ENCODE data around the gene SCAPER. TPM values are rescaled to one million over a fixed set of nuclear protein-coding genes. Genes with fewer than 3 reads are reported as not detected.

Gene SCAPER
- total RNA-seq, 1 experiment from 2014 or later = 14.7 TPM

DNA sequence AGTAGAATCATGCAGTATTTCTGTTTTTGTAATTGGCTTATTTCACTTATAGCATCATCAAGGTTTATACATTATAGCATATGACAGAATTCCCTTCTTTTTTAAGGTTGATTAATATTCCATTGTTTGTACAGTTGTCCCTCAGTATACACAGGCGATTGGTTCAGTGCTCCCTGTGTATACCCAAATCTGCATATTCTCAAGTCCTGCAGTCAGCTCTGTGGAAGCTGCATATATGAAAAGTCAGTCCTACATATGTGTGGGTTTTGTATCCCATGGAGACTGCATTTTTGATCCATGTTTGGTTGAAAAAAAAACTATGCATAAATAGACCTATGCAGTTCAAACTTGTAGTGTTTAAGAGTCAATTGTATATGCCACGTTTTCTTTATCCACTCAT lies 440.9 kb downstream of the SCAPER start:
- H3K79me2 ChIP-seq (ENCODE audit: insufficient read depth, low read length) = no peaks in the 10 kb centered on the region
- H2AFZ ChIP-seq (ENCODE audit: low read depth, low read length, poor library complexity, severe bottlenecking) = no peak overlapping the region
- 0 out of 4 replicates have a peak, but pooled peaks cover 0 to 5% of the 10 kb centered on the region in 2 experiments for H3K9me3 ChIP-seq (ENCODE audit: control insufficient read depth in 1 of 2, insufficient read depth in 1 of 2, low read depth in 1 of 2, low read length in 2 of 2)
- H3K4me1 ChIP-seq (ENCODE audit: control insufficient read depth in 1 of 2, insufficient read depth in 2 of 2, low read length in 2 of 2) = no peaks in the 10 kb centered on the region
- no peak overlapping the region for H3K9ac ChIP-seq (ENCODE audit: low read length)
- POLR2A ChIA-PET = no interaction called here
- H3K27ac ChIP-seq (ENCODE audit: low read depth, low read length) = no peak overlapping the region
- no peaks in the 10 kb centered on the region for H4K20me1 ChIP-seq (ENCODE audit: insufficient read depth)
- no peaks in the 10 kb centered on the region for H3K9me2 ChIP-seq (ENCODE audit: insufficient read depth)
- no peak overlapping the region for H3K4me2 ChIP-seq (ENCODE audit: low read length)
- RAD21 ChIA-PET (ENCODE audit: low non-redundant PET in 1 of 2, low total read pairs in 2 of 2, uncharacterized antibody in 2 of 2, unreplicated experiment in 2 of 2) = no interaction called here
- DNase-seq (ENCODE audit: low read depth, low spot score) = no peak
- no TSS peak for BruUV-seq (replicated peaks)
- CTCF ChIA-PET = no interaction called here
- no peak for TF ChIP-seq CBX3 (IDR thresholded peaks at IDR 0.05; ENCODE audit: low read depth)
- no peak for TF ChIP-seq EZH2phosphoT487 (IDR thresholded peaks at IDR 0.05; ENCODE audit: borderline replicate concordance)
- no peak for TF ChIP-seq FOSL1 (IDR thresholded peaks at IDR 0.05; ENCODE audit: low read depth)
- no peak for TF ChIP-seq TCF7L2 (IDR thresholded peaks at IDR 0.05; ENCODE audit: borderline replicate concordance, extremely low read depth, insufficient read depth, insufficient read length)
- no peak for TF ChIP-seq POLR2A (IDR thresholded peaks at IDR 0.05; ENCODE audit: borderline replicate concordance, extremely low read depth, insufficient read depth, insufficient read length)
- TF ChIP-seq, protein P1, sequence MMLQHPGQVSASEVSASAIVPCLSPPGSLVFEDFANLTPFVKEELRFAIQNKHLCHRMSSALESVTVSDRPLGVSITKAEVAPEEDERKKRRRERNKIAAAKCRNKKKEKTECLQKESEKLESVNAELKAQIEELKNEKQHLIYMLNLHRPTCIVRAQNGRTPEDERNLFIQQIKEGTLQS (IDR thresholded peaks at IDR 0.05) = no peak
- no peak for TF ChIP-seq SRF (IDR thresholded peaks at IDR 0.05; ENCODE audit: low read depth)
- no peak for TF ChIP-seq ZNF274 (IDR thresholded peaks at IDR 0.05; ENCODE audit: low read depth, low read length)
- TF ChIP-seq YY1 (IDR thresholded peaks at IDR 0.05; ENCODE audit: extremely low read depth, insufficient replicate concordance, low read depth, low read length) = no peak
- TF ChIP-seq, protein P2, sequence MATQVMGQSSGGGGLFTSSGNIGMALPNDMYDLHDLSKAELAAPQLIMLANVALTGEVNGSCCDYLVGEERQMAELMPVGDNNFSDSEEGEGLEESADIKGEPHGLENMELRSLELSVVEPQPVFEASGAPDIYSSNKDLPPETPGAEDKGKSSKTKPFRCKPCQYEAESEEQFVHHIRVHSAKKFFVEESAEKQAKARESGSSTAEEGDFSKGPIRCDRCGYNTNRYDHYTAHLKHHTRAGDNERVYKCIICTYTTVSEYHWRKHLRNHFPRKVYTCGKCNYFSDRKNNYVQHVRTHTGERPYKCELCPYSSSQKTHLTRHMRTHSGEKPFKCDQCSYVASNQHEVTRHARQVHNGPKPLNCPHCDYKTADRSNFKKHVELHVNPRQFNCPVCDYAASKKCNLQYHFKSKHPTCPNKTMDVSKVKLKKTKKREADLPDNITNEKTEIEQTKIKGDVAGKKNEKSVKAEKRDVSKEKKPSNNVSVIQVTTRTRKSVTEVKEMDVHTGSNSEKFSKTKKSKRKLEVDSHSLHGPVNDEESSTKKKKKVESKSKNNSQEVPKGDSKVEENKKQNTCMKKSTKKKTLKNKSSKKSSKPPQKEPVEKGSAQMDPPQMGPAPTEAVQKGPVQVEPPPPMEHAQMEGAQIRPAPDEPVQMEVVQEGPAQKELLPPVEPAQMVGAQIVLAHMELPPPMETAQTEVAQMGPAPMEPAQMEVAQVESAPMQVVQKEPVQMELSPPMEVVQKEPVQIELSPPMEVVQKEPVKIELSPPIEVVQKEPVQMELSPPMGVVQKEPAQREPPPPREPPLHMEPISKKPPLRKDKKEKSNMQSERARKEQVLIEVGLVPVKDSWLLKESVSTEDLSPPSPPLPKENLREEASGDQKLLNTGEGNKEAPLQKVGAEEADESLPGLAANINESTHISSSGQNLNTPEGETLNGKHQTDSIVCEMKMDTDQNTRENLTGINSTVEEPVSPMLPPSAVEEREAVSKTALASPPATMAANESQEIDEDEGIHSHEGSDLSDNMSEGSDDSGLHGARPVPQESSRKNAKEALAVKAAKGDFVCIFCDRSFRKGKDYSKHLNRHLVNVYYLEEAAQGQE (IDR thresholded peaks at IDR 0.05; ENCODE audit: low read depth) = no peak
- TF ChIP-seq SIN3A (IDR thresholded peaks at IDR 0.05; ENCODE audit: low read depth) = no peak
- TF ChIP-seq, protein P3, sequence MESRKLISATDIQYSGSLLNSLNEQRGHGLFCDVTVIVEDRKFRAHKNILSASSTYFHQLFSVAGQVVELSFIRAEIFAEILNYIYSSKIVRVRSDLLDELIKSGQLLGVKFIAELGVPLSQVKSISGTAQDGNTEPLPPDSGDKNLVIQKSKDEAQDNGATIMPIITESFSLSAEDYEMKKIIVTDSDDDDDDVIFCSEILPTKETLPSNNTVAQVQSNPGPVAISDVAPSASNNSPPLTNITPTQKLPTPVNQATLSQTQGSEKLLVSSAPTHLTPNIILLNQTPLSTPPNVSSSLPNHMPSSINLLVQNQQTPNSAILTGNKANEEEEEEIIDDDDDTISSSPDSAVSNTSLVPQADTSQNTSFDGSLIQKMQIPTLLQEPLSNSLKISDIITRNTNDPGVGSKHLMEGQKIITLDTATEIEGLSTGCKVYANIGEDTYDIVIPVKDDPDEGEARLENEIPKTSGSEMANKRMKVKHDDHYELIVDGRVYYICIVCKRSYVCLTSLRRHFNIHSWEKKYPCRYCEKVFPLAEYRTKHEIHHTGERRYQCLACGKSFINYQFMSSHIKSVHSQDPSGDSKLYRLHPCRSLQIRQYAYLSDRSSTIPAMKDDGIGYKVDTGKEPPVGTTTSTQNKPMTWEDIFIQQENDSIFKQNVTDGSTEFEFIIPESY (IDR thresholded peaks at IDR 0.05; ENCODE audit: extremely low read depth, insufficient replicate concordance, low read length) = no peak
- TF ChIP-seq SP1 (IDR thresholded peaks at IDR 0.05; ENCODE audit: low read depth) = no peak
- no peak for ATAC-seq
- no peaks in the 10 kb centered on the region for H3K36me3 ChIP-seq (ENCODE audit: control insufficient read depth in 1 of 2, insufficient read depth in 2 of 2, low read length in 2 of 2)
- H3K27me3 ChIP-seq (ENCODE audit: insufficient read depth, low read length) = no peaks in the 10 kb centered on the region
- no peak overlapping the region for H3K4me3 ChIP-seq (replicated peaks in 1 of 2; ENCODE audit: low read depth in 1 of 2, low read length in 2 of 2)
- intact Hi-C loops (cut with micrococcal nuclease) = no loop called here

Measured in HCT116 (cell line).